Measurements from ENCODE around the gene TSTD2.
"Not testable (repeated sequence)": the region's sequence is repeated elsewhere in the genome, so short reads cannot be mapped to it uniquely, and the experiment has no call there.

TSTD2 gene

DNA sequence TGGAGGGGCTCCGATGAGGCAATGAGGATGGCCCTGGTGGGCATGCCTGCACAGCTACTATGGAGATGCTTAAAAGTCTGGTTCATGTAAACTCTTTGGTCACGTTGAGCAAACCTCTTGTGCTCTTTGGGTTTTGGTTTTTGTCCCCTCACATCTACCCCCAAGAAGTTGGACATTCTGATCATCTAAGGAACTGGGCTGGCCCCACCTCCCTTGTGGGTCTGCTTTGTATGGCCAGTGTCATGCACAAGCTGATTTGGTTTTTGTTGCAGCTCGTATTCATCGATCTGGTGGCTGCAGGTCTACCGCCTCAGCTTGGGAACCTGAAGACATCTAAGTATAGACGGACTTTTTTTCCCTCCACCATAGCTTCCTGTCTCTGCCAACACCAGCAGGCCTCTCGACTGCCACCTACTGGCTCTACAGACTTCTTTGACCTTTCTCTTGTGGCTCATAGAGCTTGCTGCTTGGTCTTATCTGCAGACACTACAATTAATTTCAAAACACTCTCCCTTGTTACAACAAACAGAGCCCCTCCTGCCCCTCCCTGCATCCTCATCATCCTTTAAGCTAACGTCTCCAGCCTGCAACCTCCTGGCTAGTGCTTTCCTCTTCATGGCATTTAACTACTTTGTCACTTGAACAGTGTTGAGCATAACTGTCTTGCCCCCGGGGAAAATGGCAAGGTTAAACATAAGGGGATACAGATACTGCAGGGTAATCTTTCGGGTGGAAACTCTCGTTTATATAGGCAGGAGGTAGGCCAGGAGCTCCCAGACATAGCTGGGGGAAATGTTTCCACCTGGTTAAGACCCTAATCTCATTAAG is 34.5 kb downstream of the TSTD2 start:
- DNase-seq (ENCODE audit: low read depth, low spot score) = peak; percentile 88
- peak overlapping the region; percentile 8; the same call in 1 of the 2 replicates for H3K4me3 ChIP-seq (ENCODE audit: low read length)

DNA sequence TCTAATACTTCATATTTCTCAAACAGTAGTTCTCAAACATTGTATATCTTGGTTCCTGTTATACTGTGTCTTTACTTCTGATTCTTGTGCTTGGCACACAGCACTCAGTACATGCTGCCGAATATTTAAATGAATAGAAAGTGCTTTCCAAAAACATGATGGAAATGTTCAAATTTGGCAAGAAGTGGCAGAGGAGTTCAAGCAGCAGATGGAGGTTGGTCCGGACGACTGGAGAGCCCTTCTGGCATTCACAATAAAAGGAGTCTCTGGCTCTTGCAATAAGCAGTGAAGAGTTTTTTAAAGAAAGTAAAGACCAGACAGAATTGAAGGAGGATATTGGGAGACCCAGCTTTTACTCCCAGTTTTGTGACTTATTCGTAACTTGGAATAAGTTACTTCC is 36.3 kb downstream of the TSTD2 start:
- H3K4me3 ChIP-seq (ENCODE audit: low read length) = no peak overlapping the region

DNA sequence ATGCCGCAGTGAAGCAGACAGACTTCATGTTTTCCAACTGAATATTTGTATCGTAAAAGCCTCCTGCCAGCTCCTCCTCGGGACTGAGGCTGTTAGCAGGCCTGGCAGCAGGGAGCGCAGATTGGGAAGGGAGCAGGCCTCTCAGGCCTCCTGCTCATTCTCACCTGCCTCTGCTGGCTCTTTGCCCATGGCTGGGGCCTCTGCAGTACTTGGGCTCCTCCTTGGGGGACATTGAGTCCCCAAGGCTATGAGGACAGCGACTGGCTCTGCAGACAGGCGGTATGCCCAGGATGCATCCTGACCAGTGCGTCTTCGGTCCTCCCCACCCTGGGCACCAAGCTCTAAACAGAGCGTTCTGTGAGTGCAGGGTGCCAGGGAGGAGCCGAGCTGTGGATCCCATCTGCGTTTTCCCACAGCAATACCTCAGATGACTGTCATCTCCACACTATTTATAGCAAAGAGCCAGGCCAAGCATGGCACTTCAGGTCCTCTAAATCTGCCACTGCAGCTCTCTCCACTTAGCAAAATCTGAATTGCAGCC is 38.7 kb downstream of the TSTD2 start:
- no peak for DNase-seq (ENCODE audit: low read depth, low spot score)
- no peak overlapping the region for H3K4me3 ChIP-seq (ENCODE audit: low read length)

More for the DNA sequence above, 36.3 kb downstream of the TSTD2 start:
- DNase-seq (ENCODE audit: low read depth, low spot score) = no peak

- DNase-seq (ENCODE audit: low read depth, low spot score) = no peak
- H3K4me3 ChIP-seq (ENCODE audit: low read length) = no peak overlapping the region
Measured at GRCh38 chr9:97593960-97594359, 39.2 kb downstream of the TSTD2 start.

- no peak for DNase-seq (ENCODE audit: low read depth, low spot score)
- no peak overlapping the region for H3K4me3 ChIP-seq (ENCODE audit: low read length)
Measured at GRCh38 chr9:97592126-97592525, 41.0 kb downstream of the TSTD2 start.

DNA sequence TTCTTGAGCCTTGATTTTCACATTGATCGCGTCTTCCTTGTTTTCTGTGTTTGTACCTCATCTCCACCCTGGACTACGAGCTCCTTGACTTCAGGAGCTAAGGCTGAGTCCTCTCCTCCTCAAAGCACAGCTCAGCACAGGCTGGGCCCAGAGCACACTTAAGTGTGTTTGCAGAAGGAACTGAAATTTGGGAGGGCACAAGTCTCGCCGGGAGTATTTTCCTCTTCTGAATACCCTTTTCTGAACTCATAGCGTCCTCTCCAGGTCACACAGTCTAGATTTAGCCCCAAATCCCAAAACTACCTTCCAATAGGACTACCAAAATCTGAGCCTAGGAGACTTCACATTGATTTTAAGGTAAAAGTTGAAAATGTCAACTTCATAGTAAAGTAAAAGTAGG is 41.6 kb downstream of the TSTD2 start:
- no peak for DNase-seq (ENCODE audit: low read depth, low spot score)

DNA sequence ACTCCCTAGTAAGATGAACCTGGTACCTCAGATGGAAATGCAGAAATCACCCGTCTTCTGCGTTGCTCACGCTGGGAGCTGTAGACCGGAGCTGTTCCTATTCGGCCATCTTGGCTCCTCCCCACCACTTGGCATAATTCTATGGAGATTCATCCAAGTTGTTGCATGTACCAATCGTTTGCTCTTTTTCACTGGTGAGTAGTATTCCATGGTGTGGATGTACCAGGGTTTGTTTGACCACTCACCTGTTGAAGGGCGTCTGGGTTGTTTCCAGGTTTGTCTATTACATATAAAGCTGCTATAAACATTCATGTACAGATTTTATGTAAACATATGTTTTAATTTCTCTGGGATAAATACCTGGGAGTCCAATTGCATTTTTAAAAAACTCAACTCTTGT is 46.3 kb downstream of the TSTD2 start:
- DNase-seq (ENCODE audit: low read depth, low spot score) = not testable (repeated sequence)

More for the DNA sequence above, 41.6 kb downstream of the TSTD2 start:
- no peak overlapping the region for H3K4me3 ChIP-seq (ENCODE audit: low read length)

DNA sequence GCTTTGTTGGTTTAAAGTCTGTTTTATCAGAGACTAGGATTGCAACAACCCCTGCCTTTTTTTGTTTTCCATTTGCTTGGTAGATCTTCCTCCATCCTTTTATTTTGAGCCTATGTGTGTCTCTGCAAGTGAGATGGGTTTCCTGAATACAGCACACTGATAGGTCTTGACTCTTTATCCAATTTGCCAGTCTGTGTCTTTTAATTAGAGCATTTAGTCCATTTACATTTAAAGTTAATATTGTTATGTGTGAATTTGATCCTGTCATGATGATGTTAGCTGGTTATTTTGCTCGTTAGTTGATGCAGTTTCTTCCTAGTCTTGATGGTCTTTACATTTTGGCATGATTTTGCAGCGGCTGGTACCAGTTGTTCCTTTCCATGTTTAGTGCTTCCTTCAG is 48.4 kb downstream of the TSTD2 start:
- DNase-seq (ENCODE audit: low read depth, low spot score); H3K4me3 ChIP-seq (ENCODE audit: low read length): not testable (repeated sequence)

More for the DNA sequence above, 46.3 kb downstream of the TSTD2 start:
- not testable (repeated sequence) for H3K4me3 ChIP-seq (ENCODE audit: low read length)

- not testable (repeated sequence) for DNase-seq (ENCODE audit: low read depth, low spot score); H3K4me3 ChIP-seq (ENCODE audit: low read length)
Measured at GRCh38 chr9:97581590-97581989, 51.6 kb downstream of the TSTD2 start.

- DNase-seq (ENCODE audit: low read depth, low spot score) = no peak
- H3K4me3 ChIP-seq (ENCODE audit: low read length) = no peak overlapping the region
Measured at GRCh38 chr9:97579914-97580313, 53.3 kb downstream of the TSTD2 start.

DNA sequence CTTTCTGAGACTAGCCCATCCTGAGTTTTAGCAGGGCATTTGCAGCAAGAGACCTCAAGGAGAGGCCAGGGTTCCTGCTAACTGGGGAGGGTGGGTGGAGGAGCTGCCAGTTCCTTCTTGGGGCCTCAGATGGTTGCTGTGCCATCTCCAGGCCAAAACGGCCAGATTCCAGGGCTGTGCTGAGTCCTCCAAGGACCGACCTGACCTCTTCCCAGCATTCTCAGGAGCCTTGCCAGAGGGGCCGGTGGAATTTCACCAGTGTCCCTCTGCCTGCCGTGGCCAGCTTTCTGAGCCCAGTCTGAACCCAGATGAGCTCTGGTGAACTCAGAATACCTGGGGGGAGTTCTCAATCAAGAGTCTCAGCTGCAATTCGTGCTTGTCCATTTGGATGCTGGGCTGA is 54.3 kb downstream of the TSTD2 start:
- H3K4me3 ChIP-seq (ENCODE audit: low read length) = no peak overlapping the region

GRCh38 chr9:97577051-97577450 is 56.1 kb downstream of the TSTD2 start:
- DNase-seq (ENCODE audit: low read depth, low spot score) = no peak
- H3K4me3 ChIP-seq (ENCODE audit: low read length) = no peak overlapping the region

More for the DNA sequence above, 54.3 kb downstream of the TSTD2 start:
- DNase-seq (ENCODE audit: low read depth, low spot score) = no peak

DNA sequence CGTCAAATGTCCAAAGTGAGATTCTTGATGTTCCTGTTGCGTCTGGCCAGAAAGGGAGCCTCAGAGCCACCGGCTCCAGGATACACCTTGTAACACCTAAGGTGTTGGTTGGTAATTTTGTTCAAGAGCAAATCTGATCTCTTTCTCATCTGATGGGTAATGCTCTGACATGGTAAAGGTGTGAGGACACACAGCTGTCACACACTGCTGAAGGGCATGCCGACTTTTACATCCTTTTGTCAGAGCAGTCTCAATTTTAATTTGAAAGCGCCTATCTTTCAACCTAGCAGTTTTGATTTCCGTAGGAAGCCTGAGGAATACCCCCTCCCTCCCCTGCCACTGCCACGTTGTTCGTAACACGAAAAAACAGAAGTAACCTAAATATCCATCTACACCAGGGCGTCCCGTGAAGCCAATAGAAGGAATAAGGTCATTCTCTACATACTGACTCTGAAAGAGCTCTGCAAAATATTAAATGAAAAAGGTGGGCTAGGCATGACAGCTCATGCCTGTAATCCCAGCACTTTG is 57.4 kb downstream of the TSTD2 start:
- H3K4me3 ChIP-seq (ENCODE audit: low read length) = no peak overlapping the region

GRCh38 chr9:97574921-97575672 is 58.1 kb downstream of the TSTD2 start:
- peak overlapping the region; percentile 35 for H3K4me3 ChIP-seq (ENCODE audit: low read length)
- DNase-seq (ENCODE audit: low read depth, low spot score) = not testable (repeated sequence)

More for the DNA sequence above, 57.4 kb downstream of the TSTD2 start:
- DNase-seq (ENCODE audit: low read depth, low spot score) = no peak

GRCh38 chr9:97574101-97574571 is 59.0 kb downstream of the TSTD2 start:
- H3K4me3 ChIP-seq (ENCODE audit: low read length) = not testable (repeated sequence)

GRCh38 chr9:97573482-97574073 is 59.6 kb downstream of the TSTD2 start:
- no peak for DNase-seq (ENCODE audit: low read depth, low spot score)
- H3K4me3 ChIP-seq (ENCODE audit: low read length) = no peak overlapping the region

More at GRCh38 chr9:97574101-97574571, 59.0 kb downstream of the TSTD2 start:
- DNase-seq (ENCODE audit: low read depth, low spot score) = not testable (repeated sequence)

DNA sequence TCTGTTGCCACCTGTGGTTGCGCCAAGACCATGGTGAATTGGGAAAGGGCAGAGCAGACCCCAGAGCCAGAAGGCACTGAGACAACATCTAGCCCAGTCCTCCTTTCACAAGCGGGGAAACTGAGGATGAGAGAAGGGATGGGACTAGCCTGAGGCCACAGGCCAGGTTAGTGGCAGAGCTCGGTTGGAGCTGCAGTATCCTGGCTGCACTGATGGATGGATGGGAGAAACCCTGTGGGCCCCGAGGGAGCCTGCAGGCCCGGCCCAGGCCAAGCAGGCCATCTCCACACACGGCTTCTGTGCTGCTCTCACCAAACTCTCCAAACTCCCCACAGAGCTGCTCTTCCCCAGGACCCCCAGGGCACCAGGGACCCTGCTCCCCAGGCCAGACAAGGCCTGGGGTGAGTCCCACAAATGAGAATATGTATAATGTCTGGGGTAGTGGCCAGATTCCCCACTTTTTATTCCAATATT is 60.2 kb downstream of the TSTD2 start:
- no peak overlapping the region for H3K4me3 ChIP-seq (ENCODE audit: low read length)
- DNase-seq (ENCODE audit: low read depth, low spot score) = no peak

DNA sequence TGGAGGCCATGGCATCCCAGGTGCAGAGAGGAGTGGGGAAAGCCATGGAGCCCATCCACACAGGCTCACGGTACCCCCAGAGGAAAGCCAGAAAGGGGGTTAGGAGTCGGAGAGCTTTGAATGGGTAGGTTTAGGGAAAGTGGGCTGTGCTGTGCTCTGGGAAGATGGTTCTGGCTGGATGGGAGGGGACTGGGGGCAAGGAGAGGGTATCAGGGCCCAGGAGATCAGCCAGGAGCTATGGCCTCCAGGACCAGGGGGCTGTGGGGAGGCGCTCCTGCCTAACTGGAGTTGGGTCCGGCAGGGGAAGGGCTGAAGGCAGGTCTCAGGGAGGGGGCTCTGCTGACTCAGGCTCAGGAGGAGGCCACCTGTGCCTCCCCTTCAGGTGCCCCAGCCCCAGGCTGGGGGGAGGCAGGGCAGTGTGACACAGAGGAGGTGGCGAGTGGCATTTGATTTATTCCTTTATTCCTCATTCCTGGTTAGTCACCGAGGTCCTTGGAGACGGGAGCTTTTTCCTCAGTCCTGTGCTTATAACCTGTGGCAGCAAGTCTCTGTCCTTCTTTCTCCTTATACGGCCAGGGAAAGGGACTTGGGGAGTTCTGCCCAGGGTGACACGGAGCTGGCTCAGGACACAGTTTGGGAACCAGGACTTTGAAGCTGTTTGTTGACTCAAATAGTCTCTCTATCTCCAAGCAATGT is 60.8 kb downstream of the TSTD2 start:
- H3K4me3 ChIP-seq (ENCODE audit: low read length) = no peak overlapping the region

More for the DNA sequence above, 60.8 kb downstream of the TSTD2 start:
- DNase-seq (ENCODE audit: low read depth, low spot score) = no peak

Data from Jurkat, Clone E6-1 (cell line).